Measurements from ENCODE around the gene ABHD6. TPM values are rescaled to one million over a fixed set of nuclear protein-coding genes. Genes with fewer than 3 reads are reported as not detected.
"Not testable (repeated sequence)": the region's sequence is repeated elsewhere in the genome, so short reads cannot be mapped to it uniquely, and the experiment has no call there.

Gene ABHD6
- polyA plus RNA-seq, 3 donors = 2.6 to 10.7 (median 8.2) TPM

GRCh38 chr3:58260733-58261132, 23.1 kb downstream of the ABHD6 start:
- H3K27ac ChIP-seq (ENCODE audit: low read depth, low read length) = no peak overlapping the region
- WGBS, 3 donors = 81 to 88% (median 87%) methylated on average over 6 of the region's 6 CpGs

GRCh38 chr3:58261954-58262666, 24.5 kb downstream of the ABHD6 start:
- WGBS, 3 donors = 84 to 90% (median 88%) methylated on average over 3 of the region's 3 CpGs
- H3K27ac ChIP-seq (ENCODE audit: low read depth, low read length) = no peak overlapping the region

- no peak overlapping the region for H3K27ac ChIP-seq (ENCODE audit: low read depth, low read length)
- 46 to 83% (median 71%) methylated on average over 1 of the region's 1 CpG for WGBS, 3 donors
Observed at GRCh38 chr3:58266577-58266976, 29.0 kb downstream of the ABHD6 start.

GRCh38 chr3:58267543-58267942, 30.0 kb downstream of the ABHD6 start:
- not testable (repeated sequence) for H3K27ac ChIP-seq (ENCODE audit: low read depth, low read length)
- 98 to 100% (median 100%) methylated on average over 1 of the region's 1 CpG for WGBS, 3 donors

GRCh38 chr3:58269356-58269755, 31.8 kb downstream of the ABHD6 start:
- 58 to 98% (median 94%) methylated on average over 2 of the region's 2 CpGs for WGBS, 3 donors
- no peak overlapping the region for H3K27ac ChIP-seq (ENCODE audit: low read depth, low read length)

GRCh38 chr3:58270485-58270884, 32.9 kb downstream of the ABHD6 start:
- no peak overlapping the region for H3K27ac ChIP-seq (ENCODE audit: low read depth, low read length)
- WGBS, 3 donors = 91 to 96% (median 95%) methylated on average over 2 of the region's 2 CpGs

GRCh38 chr3:58271901-58272501, 34.4 kb downstream of the ABHD6 start:
- H3K27ac ChIP-seq (ENCODE audit: low read depth, low read length) = no peak overlapping the region
- 66 to 88% (median 73%) methylated on average over 7 of the region's 7 CpGs for WGBS, 3 donors

- 76 to 88% (median 83%) methylated on average over 3 of the region's 3 CpGs for WGBS, 3 donors
- no peak overlapping the region for H3K27ac ChIP-seq (ENCODE audit: low read depth, low read length)
Observed at GRCh38 chr3:58272891-58273290, 35.3 kb downstream of the ABHD6 start.

- WGBS, 3 donors = 91 to 95% (median 94%) methylated on average over 3 of the region's 3 CpGs
- H3K27ac ChIP-seq (ENCODE audit: low read depth, low read length) = not testable (repeated sequence)
Observed at GRCh38 chr3:58273362-58273761, 35.8 kb downstream of the ABHD6 start.

GRCh38 chr3:58274027-58274614, 36.5 kb downstream of the ABHD6 start:
- whole genome bisulfite sequencing, 3 donors = 48 to 83% (median 53%) methylated on average over 3 of the region's 3 CpGs
- H3K27ac ChIP-seq (ENCODE audit: low read depth, low read length) = no peak overlapping the region

GRCh38 chr3:58281069-58281468, 43.5 kb downstream of the ABHD6 start:
- H3K27ac ChIP-seq (ENCODE audit: low read depth, low read length) = no peak overlapping the region
- 80 to 87% (median 85%) methylated on average over 7 of the region's 7 CpGs for WGBS, 3 donors

GRCh38 chr3:58285334-58285733, 47.7 kb downstream of the ABHD6 start:
- no peak overlapping the region for H3K27ac ChIP-seq (ENCODE audit: low read depth, low read length)
- WGBS, 3 donors = 70 to 84% (median 77%) methylated on average over 7 of the region's 7 CpGs

- H3K27ac ChIP-seq (ENCODE audit: low read depth, low read length) = no peak overlapping the region
- 93 to 94% (median 94%) methylated on average over 6 of the region's 6 CpGs for WGBS, 3 donors
Observed at GRCh38 chr3:58287354-58287753, 49.8 kb downstream of the ABHD6 start.

- H3K27ac ChIP-seq (ENCODE audit: low read depth, low read length) = no peak overlapping the region
- 81 to 85% (median 83%) methylated on average over 4 of the region's 4 CpGs for WGBS, 3 donors
Observed at GRCh38 chr3:58288011-58288728, 50.6 kb downstream of the ABHD6 start.

- WGBS, 3 donors = 92 to 97% (median 92%) methylated on average over 3 of the region's 4 CpGs
- H3K27ac ChIP-seq (ENCODE audit: low read depth, low read length) = not testable (repeated sequence)
Observed at GRCh38 chr3:58288964-58289613, 51.5 kb downstream of the ABHD6 start.

GRCh38 chr3:58290446-58290845, 52.9 kb downstream of the ABHD6 start:
- not testable (repeated sequence) for H3K27ac ChIP-seq (ENCODE audit: low read depth, low read length)
- 97 to 98% (median 98%) methylated on average over 11 to 31 of the region's 33 CpGs for WGBS, 3 donors

- no peak overlapping the region for H3K27ac ChIP-seq (ENCODE audit: low read depth, low read length)
- 79 to 93% (median 87%) methylated on average over 9 of the region's 9 CpGs for WGBS, 3 donors
Observed at GRCh38 chr3:58291671-58292338, 54.2 kb downstream of the ABHD6 start.

GRCh38 chr3:58292866-58293265, 55.3 kb downstream of the ABHD6 start:
- H3K27ac ChIP-seq (ENCODE audit: low read depth, low read length) = no peak overlapping the region
- WGBS, 3 donors = 84 to 89% (median 86%) methylated on average over 10 of the region's 10 CpGs
